Liver (tissue), 9 donors: ENCODE results near the gene KLHL30. TPM values are rescaled to one million over a fixed set of nuclear protein-coding genes. Genes with fewer than 3 reads are reported as not detected.

Experiments used
- DNase-seq: peaks from one replicate; pipeline ENCODE4 v3.0.0-alpha.2; 2017; ENCODE audit warnings: low spot score
- H3K27ac ChIP-seq, 2 donors: one replicate each; pipeline ENCODE4 v1.7.0; 2013; ENCODE audit warnings: inconsistent platforms in 2 of 2, low read length in 2 of 2, control low read depth in 1 of 2, low read depth in 1 of 2, mild to moderate bottlenecking in 1 of 2
- H3K27me3 ChIP-seq, 4 donors: one replicate each; pipeline versions ENCODE4 v1.6.1 to v1.7.0; 2013; ENCODE audit warnings: low read length in 3 of 4, inconsistent platforms in 1 of 4, mild to moderate bottlenecking in 1 of 4, moderate library complexity in 1 of 4; ENCODE audit not compliant: control insufficient read depth in 4 of 4, insufficient read depth in 4 of 4
- H3K36me3 ChIP-seq, 4 donors: one replicate each; pipeline versions ENCODE4 v1.6.1 to v1.7.0; 2013; ENCODE audit warnings: low read length in 3 of 4, mild to moderate bottlenecking in 3 of 4, low read depth in 1 of 4, moderate library complexity in 1 of 4; ENCODE audit not compliant: control insufficient read depth in 4 of 4, insufficient read depth in 3 of 4
- H3K4me1 ChIP-seq, 4 donors: one replicate each; pipeline versions ENCODE4 v1.6.1 to v1.7.0; 2013; ENCODE audit warnings: low read length in 3 of 4, mild to moderate bottlenecking in 3 of 4, moderate library complexity in 1 of 4; ENCODE audit not compliant: control insufficient read depth in 4 of 4, insufficient read depth in 4 of 4
- H3K4me3 ChIP-seq, 3 donors: one replicate each; pipeline versions ENCODE4 v1.6.1 to v1.7.0; 2013; ENCODE audit warnings: low read length in 3 of 3, control low read depth in 1 of 3, low read depth in 1 of 3, mild to moderate bottlenecking in 1 of 3
- H3K9ac ChIP-seq, 2 donors: one replicate each; pipeline ENCODE4 v1.7.0; 2013; ENCODE audit warnings: low read length in 2 of 2, mild to moderate bottlenecking in 2 of 2, moderate library complexity in 2 of 2, control low read depth in 1 of 2, low read depth in 1 of 2
- H3K9me3 ChIP-seq, 4 donors: one replicate each; pipeline versions ENCODE4 v1.6.1 to v1.7.0; 2013; ENCODE audit warnings: low read length in 3 of 4; ENCODE audit not compliant: control insufficient read depth in 4 of 4
- ATF3 ChIP-seq: IDR thresholded peaks from 2 replicates; pipeline ENCODE4 v1.6.1; 2016; ENCODE audit warnings: antibody characterized with exemption
- CTCF ChIP-seq: fragments of 150-350 bp; IDR thresholded peaks from 2 replicates; pipeline ENCODE4 v1.5.1; 2017; ENCODE audit warnings: improper control_type of control experiment, low read depth, low read length; ENCODE audit not compliant: missing input control
- EGR1 ChIP-seq, 2 donors: IDR thresholded peaks; 2 replicates each; pipeline ENCODE4 v1.6.1; 2016 to 2018; ENCODE audit warnings: antibody characterized with exemption in 2 of 2, low read depth in 2 of 2
- FOXA1 ChIP-seq: IDR thresholded peaks from 2 replicates; pipeline ENCODE4 v1.6.1; 2016; ENCODE audit warnings: antibody characterized with exemption
- FOXA2 ChIP-seq: IDR thresholded peaks from 2 replicates; pipeline ENCODE4 v1.6.1; 2016; ENCODE audit warnings: antibody characterized with exemption
- HNF4A ChIP-seq, 2 donors: conservative IDR thresholded peaks; 2 replicates each; pipeline ENCODE4 v1.6.1; 2016; ENCODE audit warnings: antibody characterized with exemption in 2 of 2, mild to moderate bottlenecking in 2 of 2
- HNF4G ChIP-seq: IDR thresholded peaks from 2 replicates; pipeline ENCODE4 v1.6.1; 2016; ENCODE audit warnings: antibody characterized with exemption
- JUND ChIP-seq, 2 donors: IDR thresholded peaks; 2 replicates each; pipeline ENCODE4 v1.6.1; 2016; ENCODE audit warnings: antibody characterized with exemption in 2 of 2
- NR2F2 ChIP-seq: IDR thresholded peaks from 2 replicates; pipeline ENCODE4 v1.6.1; 2016; ENCODE audit warnings: antibody characterized with exemption
- RAD21 ChIP-seq, 2 donors: IDR thresholded peaks; 2 replicates each; pipeline ENCODE4 v1.6.1; 2016; ENCODE audit warnings: antibody characterized with exemption in 2 of 2, mild to moderate bottlenecking in 2 of 2
- REST ChIP-seq: IDR thresholded peaks from 2 replicates; pipeline ENCODE4 v1.6.1; 2016; ENCODE audit warnings: antibody characterized with exemption, mild to moderate bottlenecking
- RXRA ChIP-seq, 2 donors: IDR thresholded peaks; 2 replicates each; pipeline ENCODE4 v1.6.1; 2017 to 2018; ENCODE audit warnings: antibody characterized with exemption in 2 of 2, mild to moderate bottlenecking in 1 of 2
- TAF1 ChIP-seq: conservative IDR thresholded peaks from 2 replicates; pipeline ENCODE4 v1.6.1; 2016; ENCODE audit warnings: antibody characterized with exemption, mild to moderate bottlenecking
- YY1 ChIP-seq: IDR thresholded peaks from 2 replicates; pipeline ENCODE4 v1.6.1; 2016; ENCODE audit warnings: antibody characterized with exemption, mild to moderate bottlenecking
- WGBS: extraction: QIAGEN DNeasy Blood & Tissue Kit; methylation state at CpG from one replicate; pipeline ENCODE4 v1.1.7; 2013; 5-methylcytosine and 5-hydroxymethylcytosine counted together
- polyA plus RNA-seq, 2 donors: library from polyadenylated mRNA; stranded (reverse) in 1 of 2; unstranded in 1 of 2; fragments of 200-250 nt in 1 of 2; fragments of >200 nt in 1 of 2; fragmentation: Nextera tagmentation in 1 of 2; extraction: Ambion mirVana in 1 of 2; gene quantifications; one replicate each; pipeline versions ENCODE4 v1.2.1 to v1.2.3, GENCODE V29; 2013 to 2015
- total RNA-seq, 2 donors: library from RNA; depleted of rRNA; stranded (reverse); fragments of >200 nt; gene quantifications; one replicate each; pipeline ENCODE4 v1.2.3, GENCODE V29; 2014
- donor health status: healthy.
- donor health status: healthy.
- donor health status: healthy.
- donor health status: healthy.
- donor health status: healthy.

Gene KLHL30
- total and polyA plus RNA-seq, 4 donors: 0.05 to 0.08 TPM; not detected in 2

- Histone ChIP-seq H3K27ac (no peak overlapping the region), H3K4me3 (no peak overlapping the region), H3K4me1 (no peaks in the 10 kb centered on the region), H3K9ac (no peak overlapping the region), H3K27me3 (no peaks in the 10 kb centered on the region), H3K9me3 (no peaks in the 10 kb centered on the region), H3K36me3 (no peaks in the 10 kb centered on the region)
- 95% methylated on average over 15 of the region's 15 CpGs for WGBS
- no peak for DNase-seq
- TF ChIP-seq FOXA2 (no peak), ATF3 (no peak), REST (no peak), RXRA (IDR thresholded peaks at IDR 0.05) (no peak), RAD21 (IDR thresholded peaks at IDR 0.05) (no peak), EGR1 (IDR thresholded peaks at IDR 0.05; ENCODE audit: low read depth in 2 of 2) (no peak), NR2F2 (no peak), HNF4A (conservative IDR thresholded peaks at IDR 0.05) (no peak), HNF4G (no peak), FOXA1 (no peak), TAF1 (no peak)
Observed at GRCh38 chr2:238148981-238149380, 10.5 kb downstream of the KLHL30 start.

GRCh38 chr2:238149841-238150572 lies 11.5 kb downstream of the KLHL30 start:
- Histone ChIP-seq H3K27ac (no peak overlapping the region), H3K36me3 (no peaks in the 10 kb centered on the region), H3K27me3 (no peaks in the 10 kb centered on the region), H3K9ac (no peak overlapping the region), H3K4me1 (no peaks in the 10 kb centered on the region), H3K9me3 (no peaks in the 10 kb centered on the region), H3K4me3 (no peak overlapping the region)
- no peak for TF ChIP-seq TAF1
- TF ChIP-seq CTCF: no peak
- no peak for TF ChIP-seq YY1
- no peak for TF ChIP-seq JUND (IDR thresholded peaks at IDR 0.05)
- no peak for TF ChIP-seq RAD21 (IDR thresholded peaks at IDR 0.05)
- TF ChIP-seq HNF4A (conservative IDR thresholded peaks at IDR 0.05): no peak
- TF ChIP-seq EGR1 (IDR thresholded peaks at IDR 0.05; ENCODE audit: low read depth in 2 of 2): no peak
- TF ChIP-seq NR2F2: no peak
- no peak for DNase-seq
- 90% methylated on average over 14 of the region's 14 CpGs for WGBS
